KBM-7 (cell line): ENCODE results near the gene ST6GALNAC5.
"Not testable (repeated sequence)": the region's sequence is repeated elsewhere in the genome, so short reads cannot be mapped to it uniquely, and the experiment has no call there.

Experiments
- DNase-seq: peaks from one replicate; pipeline ENCODE4 v3.0.0-alpha.2; 2015
- in situ Hi-C: fragments of 300-500 bp; cut with MboI; formaldehyde crosslinking; loops from 2 replicates; pipeline ENCODE4 v1.14.3; 2020; ENCODE audit warnings: low sequenced_read_pairs, low pct_unique_long_range_greater_than_20kb, mixed read lengths

ST6GALNAC5 gene

DNA sequence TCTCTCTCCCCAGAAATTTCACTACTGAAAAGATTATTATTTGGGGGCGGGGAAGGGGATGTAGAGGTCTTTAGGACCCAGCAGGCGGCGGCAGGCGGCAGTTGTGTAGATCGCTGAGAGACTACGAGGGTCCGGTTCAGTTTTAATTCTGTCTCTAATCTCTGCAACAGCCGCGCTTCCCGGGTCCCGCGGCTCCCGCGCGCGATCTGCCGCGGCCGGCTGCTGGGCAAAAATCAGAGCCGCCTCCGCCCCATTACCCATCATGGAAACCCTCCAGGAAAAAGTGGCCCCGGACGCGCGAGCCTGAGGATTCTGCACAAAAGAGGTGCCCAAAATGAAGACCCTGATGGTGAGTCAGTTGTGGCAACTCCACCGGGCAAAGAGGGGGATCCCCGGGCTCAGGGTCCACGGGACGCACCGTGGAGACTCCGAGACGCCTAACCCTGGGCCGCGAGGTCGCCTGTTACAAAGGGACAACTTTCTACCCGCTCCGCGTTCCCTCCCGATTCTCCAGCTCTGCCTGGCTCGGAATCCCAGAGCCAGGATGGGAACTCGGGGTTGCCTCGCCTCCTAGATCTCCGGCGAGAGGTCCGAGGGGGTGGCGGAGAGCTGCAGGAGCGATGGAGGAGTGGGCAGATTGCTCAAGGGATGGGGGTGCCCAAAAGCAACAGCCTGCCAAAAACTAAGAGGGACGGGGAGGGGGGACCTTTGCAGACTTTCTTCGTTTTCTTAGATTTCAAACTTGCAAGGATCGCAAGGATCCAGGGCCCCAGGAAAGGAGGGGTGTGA, at the start of gene ST6GALNAC5:
Gene ST6GALNAC5 (plus strand): TSS at position 139 of the 789 bp plus-strand sequence.
- DNase-seq, result no peak
- in situ Hi-C loops, result no loop called here

DNA sequence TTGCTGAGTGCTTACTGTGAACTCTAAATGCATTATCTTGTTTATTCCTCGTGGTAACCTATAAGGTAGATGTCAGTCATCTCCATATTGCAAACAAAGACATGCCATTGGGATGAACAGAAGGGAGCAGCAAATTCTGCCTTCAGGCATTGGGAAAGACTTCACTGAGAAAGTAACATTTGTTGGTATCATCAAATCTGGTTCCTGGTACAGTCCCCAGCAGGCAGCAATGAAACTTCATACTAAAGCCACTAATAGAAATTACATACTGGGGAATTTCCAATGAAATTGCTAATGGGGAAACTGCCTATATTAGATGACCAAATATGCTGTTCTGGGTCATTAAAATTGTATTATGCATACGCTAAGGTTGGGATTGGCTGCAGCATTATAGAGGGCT, 47.3 kb upstream of the ST6GALNAC5 start:
- no peak for DNase-seq
- in situ Hi-C loops, result no loop called here

DNA sequence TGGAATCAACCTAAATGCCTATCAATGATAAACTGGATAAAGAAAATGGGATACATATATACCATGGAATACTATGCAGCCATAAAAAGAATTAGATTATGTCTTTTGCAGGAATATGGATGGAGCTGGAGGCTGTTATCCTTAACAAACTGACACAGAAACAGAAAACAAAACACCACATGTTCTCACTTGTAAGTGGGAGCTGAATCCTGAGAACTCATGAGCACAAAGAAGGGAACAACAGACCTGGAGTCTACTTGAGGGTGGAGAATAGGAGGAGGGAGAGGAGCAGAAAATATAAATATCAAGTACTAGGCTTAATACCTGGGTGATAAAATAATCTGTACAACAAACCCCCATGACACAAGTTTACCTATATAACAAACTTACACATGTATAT, 44.3 kb upstream of the ST6GALNAC5 start:
- in situ Hi-C loops, DNase-seq: not testable (repeated sequence)

DNA sequence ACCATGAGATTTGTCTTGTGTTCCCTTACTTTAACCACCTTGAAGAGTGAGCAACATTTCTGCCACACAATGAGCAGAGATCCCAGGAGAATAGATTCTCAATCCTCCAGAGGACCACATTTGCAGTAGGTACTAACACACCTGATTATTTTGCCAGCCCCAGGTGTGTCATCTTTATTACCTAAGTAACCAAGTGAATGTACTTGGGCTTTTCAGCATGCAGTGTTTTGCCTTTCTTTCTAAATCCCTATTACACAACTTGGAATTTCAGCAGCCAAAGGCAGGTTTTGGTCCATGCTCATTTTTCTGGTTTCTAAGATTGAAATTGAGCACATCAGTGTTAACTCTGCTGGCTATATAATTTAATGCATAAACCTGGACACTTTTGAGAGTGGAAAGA, 43.2 kb upstream of the ST6GALNAC5 start:
- no peak for DNase-seq
- in situ Hi-C loops, result no loop called here

DNA sequence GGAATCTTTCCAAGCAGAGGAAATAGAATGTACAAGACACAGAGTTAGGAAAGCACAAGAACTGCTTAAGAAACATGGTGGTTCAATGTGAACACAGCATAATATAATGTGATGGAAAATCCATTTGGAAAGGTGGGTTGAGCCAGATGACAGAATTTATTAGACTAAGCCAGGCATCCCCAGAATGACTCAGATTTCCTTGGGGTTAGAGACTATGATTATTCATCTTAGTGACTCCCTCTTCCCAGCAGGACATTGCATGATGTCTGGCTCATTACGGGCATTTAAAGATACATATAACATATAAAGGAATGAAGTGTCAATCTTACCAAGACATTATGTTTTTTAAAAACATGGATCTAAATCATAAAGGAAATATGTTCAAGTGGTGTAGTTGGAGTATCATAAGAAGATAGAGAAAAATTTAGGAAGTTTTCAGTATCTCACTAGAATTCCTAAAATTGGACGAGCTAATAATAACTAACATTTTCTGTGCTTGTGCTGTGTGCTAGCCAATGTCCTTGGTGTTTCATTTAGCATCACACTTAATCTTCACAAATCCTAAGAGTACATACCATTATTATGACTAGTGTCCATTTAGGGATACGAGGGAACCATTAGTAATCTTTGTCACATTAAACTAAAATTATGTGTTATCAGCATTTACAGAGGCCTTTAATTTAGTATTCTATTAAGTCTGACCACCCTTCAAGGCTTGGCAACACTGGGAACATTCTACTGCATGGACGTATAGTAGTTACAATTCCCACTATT, 41.0 kb upstream of the ST6GALNAC5 start:
- no peak for DNase-seq
- in situ Hi-C loops, result no loop called here

DNA sequence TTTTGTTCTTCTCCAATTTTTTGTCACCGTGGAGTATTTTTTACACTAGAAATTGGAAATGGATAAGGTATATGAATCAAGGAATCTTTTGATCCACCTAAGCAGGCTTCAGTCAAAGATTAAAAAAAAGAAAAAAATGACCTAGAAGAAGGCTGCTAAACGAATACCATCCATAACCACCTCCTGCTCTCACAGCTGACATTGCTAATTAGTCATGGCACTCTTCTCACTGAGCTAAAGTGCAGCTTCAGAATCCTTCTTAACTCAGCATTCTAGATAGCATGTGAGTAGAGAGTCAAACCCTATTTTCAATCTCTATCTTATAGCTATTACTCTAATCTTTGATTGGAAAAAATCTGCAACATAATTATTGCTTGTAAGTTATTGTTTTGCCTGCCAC, 40.2 kb upstream of the ST6GALNAC5 start:
- in situ Hi-C loops, result no loop called here
- DNase-seq, result no peak

DNA sequence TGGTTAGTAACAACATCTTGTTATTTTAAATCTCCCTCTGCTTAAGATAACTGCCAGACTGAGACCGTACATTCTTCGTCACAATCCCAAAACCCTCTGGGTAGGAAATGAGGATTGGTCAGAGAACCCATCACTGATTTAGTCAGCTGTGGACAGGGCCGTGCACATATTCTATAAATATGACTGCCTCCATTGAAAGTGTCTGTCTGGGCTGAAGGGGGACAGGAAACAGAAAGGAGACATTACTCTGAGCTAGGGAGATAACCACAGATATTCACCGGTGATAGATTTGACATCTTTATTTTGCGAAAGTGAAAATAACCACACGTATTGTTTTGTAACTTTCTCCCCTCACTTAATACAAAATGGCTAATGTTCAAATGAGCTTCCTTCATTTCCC, 36.9 kb upstream of the ST6GALNAC5 start:
- DNase-seq, result no peak
- in situ Hi-C loops, result no loop called here

DNA sequence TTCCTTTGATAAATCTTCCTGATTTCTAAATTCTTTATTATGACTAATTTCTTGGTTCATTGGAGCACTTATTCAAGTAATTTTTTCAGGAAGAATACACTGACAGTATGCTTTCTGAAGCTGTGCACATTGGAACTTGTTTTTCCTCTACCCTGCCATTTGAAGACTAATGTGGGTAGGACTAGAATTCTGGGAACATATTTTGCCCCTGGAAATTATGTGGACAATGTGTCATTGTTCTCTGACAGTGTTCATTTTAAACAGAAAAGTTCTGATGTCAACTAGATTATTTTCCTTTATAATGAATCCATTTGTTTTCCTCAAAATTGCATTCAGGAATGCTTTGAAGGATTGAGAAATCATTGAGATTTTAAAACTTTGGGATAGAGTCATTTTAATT, 34.8 kb upstream of the ST6GALNAC5 start:
- in situ Hi-C loops, result no loop called here
- DNase-seq, result no peak

DNA sequence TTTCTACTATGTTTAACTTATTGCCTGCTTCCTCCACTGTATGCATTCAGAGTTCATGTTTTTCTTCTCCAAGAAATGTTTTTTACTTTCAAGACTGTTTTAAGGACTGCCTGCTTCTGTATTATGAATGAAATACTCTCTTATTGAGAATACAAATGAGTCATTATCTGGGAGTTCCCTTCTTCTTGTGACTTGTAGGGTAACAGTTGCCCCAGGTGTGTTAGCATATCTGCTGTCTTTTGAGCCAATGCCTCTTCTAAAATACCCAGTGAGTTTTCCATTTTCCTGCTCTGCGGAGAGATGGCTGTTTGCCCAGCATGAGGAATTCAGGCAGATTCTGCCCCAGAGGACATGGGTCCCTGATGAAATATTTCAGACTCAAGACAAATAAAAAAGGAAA, 34.1 kb upstream of the ST6GALNAC5 start:
- in situ Hi-C loops, result no loop called here
- no peak for DNase-seq

DNA sequence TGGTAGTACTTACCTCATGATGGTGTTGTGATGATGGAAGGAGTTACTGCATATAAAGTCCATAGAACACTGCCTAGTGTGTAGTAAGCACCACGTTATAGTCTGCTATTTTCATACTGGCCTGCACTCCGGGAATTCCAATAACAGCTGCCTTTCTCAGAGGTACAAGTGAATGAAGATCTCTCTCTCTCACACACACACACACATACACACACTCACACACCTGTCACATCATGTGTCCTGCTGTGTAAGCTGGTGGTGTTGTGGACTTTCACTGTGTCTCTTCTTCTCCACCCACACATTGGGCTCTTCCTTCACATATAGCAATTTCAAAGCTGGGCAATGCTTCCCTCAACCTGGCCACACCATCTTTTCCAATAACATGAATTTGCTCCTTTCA, 33.4 kb upstream of the ST6GALNAC5 start:
- no peak for DNase-seq
- in situ Hi-C loops, result no loop called here

DNA sequence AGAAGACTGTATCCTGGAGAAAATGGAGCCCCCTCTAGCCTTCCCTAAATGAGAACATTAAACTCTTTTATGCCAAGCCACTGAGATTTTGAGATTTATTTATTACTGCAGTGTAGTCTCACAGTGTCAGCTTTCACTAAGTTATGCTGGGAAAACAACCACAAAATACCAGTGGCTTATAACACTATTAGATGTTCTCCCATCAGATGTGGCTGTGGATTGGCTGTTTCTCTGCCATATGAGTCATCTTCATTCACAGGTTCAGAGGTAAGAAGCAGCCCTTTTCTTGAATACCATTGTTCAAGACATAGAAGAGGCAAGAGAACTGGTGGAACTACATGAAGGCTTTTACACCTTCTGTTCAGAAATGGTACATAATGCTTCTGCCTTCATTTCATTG, 32.1 kb upstream of the ST6GALNAC5 start:
- in situ Hi-C loops, result no loop called here
- no peak for DNase-seq

DNA sequence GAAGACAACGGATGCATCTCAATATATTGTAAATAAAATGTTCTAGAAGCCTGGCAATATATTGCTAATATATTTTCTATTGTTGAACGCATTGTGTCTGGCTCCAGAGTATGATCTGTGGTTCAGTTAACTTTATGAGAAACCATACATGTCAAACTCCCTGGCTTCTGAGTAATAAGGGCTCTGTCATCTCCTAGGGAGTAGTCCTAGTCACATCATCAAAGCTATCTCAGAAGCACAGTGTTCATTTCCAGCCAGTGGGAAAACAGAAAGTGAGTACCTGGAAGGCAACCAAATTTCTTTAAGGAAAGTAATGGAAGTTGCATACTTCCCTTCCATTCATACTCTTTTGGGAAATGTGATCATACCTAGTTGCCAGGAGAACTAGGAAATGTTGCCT, 27.0 kb upstream of the ST6GALNAC5 start:
- DNase-seq, result no peak
- in situ Hi-C loops, result no loop called here

DNA sequence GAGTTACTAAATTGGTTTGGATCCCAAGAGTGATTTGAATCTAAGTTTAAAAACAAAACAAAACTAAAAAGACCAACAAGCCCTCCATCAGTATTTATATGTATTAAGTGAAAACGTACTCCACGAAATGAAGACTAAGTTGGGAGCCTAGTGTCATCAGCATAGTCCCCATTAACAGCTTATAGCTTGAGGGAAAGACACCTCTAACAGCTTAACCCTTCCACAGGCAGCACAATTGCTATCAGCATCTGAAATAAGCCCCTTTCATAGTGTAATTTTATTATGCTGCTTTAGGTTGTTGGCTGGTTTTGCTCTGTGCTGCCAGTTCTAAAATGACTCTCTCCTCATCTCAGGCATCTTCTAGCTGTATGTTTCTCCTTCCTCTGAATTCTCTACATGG, 25.8 kb upstream of the ST6GALNAC5 start:
- in situ Hi-C loops, result no loop called here
- DNase-seq, result no peak

DNA sequence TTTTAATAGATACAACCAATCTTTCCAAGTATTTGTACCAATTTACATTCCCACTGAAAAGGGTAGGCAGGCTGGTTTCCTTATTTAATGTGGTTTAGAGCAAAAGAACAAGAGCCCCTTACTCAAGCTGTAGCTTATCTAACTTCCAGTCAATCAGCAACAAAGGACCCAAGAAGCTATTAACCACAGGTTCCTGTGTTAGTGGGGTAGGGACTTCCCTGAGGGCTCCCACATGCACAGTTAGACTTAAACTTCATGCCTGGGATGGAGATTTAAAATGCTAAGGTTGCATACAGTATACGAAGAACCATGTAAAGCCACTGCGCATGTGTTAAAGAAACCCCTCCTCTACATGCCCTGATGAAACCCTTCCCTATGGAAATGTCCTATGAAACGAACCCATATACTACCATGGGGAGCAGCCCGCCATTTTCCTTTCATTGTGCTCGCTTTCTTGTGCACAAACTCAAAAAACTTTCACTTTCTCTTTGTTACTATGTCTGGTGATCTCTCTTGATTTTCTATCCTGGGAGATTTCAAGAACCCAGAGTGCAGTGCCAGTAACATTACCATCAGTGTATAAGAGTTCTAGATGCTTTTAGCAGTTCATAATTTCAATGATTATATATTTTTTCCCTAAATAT, 23.3 kb upstream of the ST6GALNAC5 start:
- no peak for DNase-seq
- in situ Hi-C loops, result no loop called here

DNA sequence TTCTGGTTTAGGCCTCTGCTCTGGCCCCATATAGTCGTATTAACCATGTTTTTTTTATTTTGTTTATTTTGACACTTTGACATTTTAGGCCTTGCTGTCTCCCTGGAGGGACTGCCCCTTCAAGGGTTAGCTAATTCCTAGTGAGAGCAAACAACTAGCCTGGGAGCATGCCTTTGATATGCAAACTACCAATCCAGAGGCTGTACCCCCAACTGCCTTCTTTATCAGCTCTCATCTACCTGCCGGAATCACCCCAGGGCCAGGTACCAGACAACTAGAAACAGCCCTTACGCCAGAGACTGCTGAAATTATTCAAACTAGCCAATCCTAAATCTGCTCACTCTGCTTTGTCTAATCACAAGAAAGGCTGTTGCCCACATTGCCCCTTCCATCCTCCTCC, 13.0 kb upstream of the ST6GALNAC5 start:
- in situ Hi-C loops, result no loop called here
- DNase-seq, result no peak

DNA sequence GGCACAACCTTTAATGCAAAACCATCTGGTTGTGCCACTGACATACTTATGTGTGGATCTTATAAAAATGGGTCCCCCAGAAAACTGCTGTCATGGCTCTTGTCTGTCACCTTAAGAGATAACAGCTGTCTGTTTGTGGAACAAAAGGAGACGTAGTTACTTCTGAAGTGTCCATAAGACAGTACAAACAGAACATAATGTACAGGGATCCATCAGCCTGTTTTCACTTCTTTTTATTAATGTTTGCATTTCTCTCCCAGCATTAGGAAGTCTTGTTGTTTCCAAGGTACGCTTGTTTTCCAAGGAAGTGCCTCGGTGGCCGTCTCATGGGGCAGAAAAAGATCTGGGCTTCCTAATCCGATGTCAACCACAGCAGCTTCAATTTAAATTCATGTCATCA, 11.2 kb upstream of the ST6GALNAC5 start:
- in situ Hi-C loops, result no loop called here
- no peak for DNase-seq

DNA sequence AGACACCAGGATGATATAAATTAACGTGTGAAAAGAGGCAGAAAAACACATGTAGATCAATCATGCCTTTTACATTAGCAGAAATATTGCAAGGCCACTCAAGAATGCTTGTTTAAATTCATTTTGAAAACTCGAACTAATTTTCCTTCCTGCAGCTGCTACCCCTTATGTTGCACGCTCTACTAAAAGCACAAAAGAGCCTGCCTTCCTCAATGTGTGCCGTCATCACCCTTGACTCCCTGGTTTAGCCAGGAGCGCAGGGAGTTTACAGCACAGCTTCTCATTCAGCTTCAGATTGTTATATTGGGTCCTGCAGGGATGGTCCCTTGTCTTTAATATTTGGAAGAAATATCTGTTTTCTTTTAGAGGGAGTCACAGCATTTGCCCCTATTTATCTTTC, 10.1 kb upstream of the ST6GALNAC5 start:
- in situ Hi-C loops, result no loop called here
- no peak for DNase-seq

DNA sequence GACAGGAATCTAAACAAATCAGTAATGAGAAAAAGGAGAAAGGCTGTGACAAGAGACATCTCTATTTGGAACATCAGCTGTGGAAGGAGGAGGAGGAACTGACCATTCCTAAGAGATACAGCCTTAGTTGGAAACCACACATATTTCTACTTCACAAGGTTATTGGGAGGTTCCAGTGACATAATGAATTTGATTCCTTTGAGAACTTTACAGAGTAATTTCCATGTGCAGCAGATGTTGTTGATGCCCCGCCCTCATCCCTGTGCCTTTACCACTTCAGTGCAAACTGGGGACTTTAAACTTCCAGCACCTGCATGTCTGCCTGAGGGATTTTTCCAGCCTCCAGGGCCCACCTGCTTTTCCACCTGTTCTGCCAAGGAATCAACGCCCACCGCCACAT, 9.3 kb upstream of the ST6GALNAC5 start:
- no peak for DNase-seq
- in situ Hi-C loops, result no loop called here

DNA sequence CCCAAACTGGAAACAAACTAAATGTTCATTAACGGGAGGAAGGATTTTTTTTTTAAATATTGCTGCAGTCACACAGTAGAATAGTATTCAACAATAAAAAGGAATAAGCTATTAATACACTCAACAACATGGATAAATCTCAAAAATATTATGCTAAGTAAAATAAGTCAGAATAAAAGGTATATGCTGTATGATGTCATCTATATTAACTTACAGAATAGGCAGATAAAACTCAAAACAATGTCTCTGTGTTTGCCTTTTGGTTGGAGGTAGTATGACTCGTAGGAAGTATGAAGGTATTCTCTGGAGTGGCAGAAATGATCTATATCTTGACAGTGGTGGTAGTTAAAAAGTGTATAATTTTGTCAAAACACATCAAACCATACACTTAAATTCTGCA, 6.1 kb upstream of the ST6GALNAC5 start:
- in situ Hi-C loops, result no loop called here
- no peak for DNase-seq

DNA sequence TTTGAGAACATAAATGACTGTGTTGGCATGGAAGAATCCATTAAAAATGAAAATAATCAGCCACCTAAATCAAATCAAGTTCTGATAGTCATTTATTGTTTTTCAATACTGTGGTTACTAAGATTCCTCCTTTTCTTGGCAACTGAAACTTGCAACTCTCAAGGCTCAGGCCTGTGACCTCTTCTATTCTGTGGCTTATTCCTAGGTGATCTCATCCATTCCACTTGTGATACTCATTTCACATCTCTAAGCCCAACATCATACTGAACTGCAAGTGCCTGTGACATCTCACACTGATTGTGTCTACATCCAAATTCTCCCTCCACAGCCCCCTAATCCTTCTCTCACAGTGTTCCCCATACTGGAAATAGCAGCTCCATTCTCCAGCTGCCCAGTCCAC, 4.8 kb upstream of the ST6GALNAC5 start:
- in situ Hi-C loops, result no loop called here
- DNase-seq, result no peak
